Measurements from ENCODE around the gene TET3.

GRCh38 chr2:73963385-73964120, 21.2 kb upstream of the TET3 start:
- TF ChIP-seq CTCF (IDR thresholded peaks at IDR 0.05; ENCODE audit: control extremely low read depth in 1 of 3, insufficient read depth in 1 of 3, low read depth in 1 of 3, low read length in 3 of 3) (no peak), ZNF274 (IDR thresholded peaks at IDR 0.05; ENCODE audit: borderline replicate concordance, extremely low read depth, low read length) (no peak), EGR1 (IDR thresholded peaks at IDR 0.05; ENCODE audit: borderline replicate concordance, low read depth, low read length) (no peak), EZH2 (IDR thresholded peaks at IDR 0.05; ENCODE audit: low read depth, low read length, severe bottlenecking) (no peak), USF2 (IDR thresholded peaks at IDR 0.05; ENCODE audit: low read length) (no peak), SIRT6 (IDR thresholded peaks at IDR 0.05; ENCODE audit: low read length) (no peak), FOSL1 (IDR thresholded peaks at IDR 0.05; ENCODE audit: insufficient read depth, low read depth, low read length) (no peak), TAF1 (IDR thresholded peaks at IDR 0.05; ENCODE audit: low read depth, low read length) (no peak), POLR2AphosphoS5 (IDR thresholded peaks at IDR 0.05; ENCODE audit: low read depth, low read length) (no peak), TBP (IDR thresholded peaks at IDR 0.05; ENCODE audit: low read depth, low read length) (no peak)

Measured in H1 (cell line).